Tibial nerve (tissue), 4 donors: ENCODE results near the gene RARA. TPM values are rescaled to one million over a fixed set of nuclear protein-coding genes. Genes with fewer than 3 reads are reported as not detected.

Experiments
- DNase-seq, 2 donors: peaks; one replicate each; pipeline ENCODE4 v3.0.0-alpha.2; 2019; ENCODE audit warnings: low spot score in 2 of 2
- H3K27ac ChIP-seq, 4 donors: fragments of 200-600 bp; sonication (generic) in 3 of 4; one replicate each; pipeline ENCODE4 v1.5.1; 2017 to 2019; ENCODE audit warnings: mild to moderate bottlenecking in 1 of 4
- H3K27me3 ChIP-seq, 2 donors: fragments of 200-600 bp; sonication (generic) in 1 of 2; one replicate each; pipeline versions ENCODE4 v1.5.1 to v1.6.0; 2017 to 2019
- H3K36me3 ChIP-seq, 3 donors: fragments of 200-600 bp; sonication (generic); one replicate each; pipeline ENCODE4 v1.5.1; 2018 to 2019
- H3K4me1 ChIP-seq, 4 donors: fragments of 200-600 bp; sonication (generic) in 3 of 4; one replicate each; pipeline ENCODE4 v1.5.1; 2017 to 2019
- H3K4me3 ChIP-seq, 4 donors: fragments of 200-600 bp; sonication (generic) in 3 of 4; one replicate each; pipeline ENCODE4 v1.5.1; 2017 to 2019; ENCODE audit warnings: mild to moderate bottlenecking in 1 of 4, moderate library complexity in 1 of 4
- H3K9me3 ChIP-seq, 4 donors: fragments of 200-600 bp; sonication (generic) in 3 of 4; one replicate each; pipeline ENCODE4 v1.5.1; 2017 to 2019
- EP300 ChIP-seq, 2 donors: sonication (generic); formaldehyde crosslinking; IDR thresholded peaks; one replicate each; pipeline ENCODE4 v1.6.1; 2017; ENCODE audit warnings: antibody characterized with exemption in 2 of 2, mild to moderate bottlenecking in 1 of 2
- POLR2A ChIP-seq, 2 donors: fragments of 450-650 bp; IDR thresholded peaks; one replicate each; pipeline ENCODE4 v1.6.1; 2017; ENCODE audit warnings: antibody characterized with exemption in 2 of 2, mild to moderate bottlenecking in 2 of 2, moderate library complexity in 2 of 2
- WGBS, 2 donors: methylation state at CpG; one replicate each; pipeline ENCODE4 v1.1.5; 2018; 5-methylcytosine and 5-hydroxymethylcytosine counted together
- total RNA-seq, 4 donors: library from RNA; depleted of rRNA; stranded (reverse); fragments of >200 nt; gene quantifications; one replicate each; pipeline ENCODE4 v1.1.0, GENCODE V29; 2016
- TF ChIP-seq, protein P1 (sequence below), 5 experiments: fragments of 200-600 bp in 3 of 5; fragments of 450-650 bp in 2 of 5; sonication (generic) in 3 of 5; IDR thresholded peaks; one replicate each; pipeline ENCODE4 v1.5.1; 2016 to 2019; ENCODE audit warnings: antibody characterized with exemption in 5 of 5, mild to moderate bottlenecking in 3 of 5, moderate library complexity in 2 of 5

The RARA gene
- total RNA-seq, 4 donors from 2014 or later = 28.9 to 58.2 (median 46.4) TPM

DNA sequence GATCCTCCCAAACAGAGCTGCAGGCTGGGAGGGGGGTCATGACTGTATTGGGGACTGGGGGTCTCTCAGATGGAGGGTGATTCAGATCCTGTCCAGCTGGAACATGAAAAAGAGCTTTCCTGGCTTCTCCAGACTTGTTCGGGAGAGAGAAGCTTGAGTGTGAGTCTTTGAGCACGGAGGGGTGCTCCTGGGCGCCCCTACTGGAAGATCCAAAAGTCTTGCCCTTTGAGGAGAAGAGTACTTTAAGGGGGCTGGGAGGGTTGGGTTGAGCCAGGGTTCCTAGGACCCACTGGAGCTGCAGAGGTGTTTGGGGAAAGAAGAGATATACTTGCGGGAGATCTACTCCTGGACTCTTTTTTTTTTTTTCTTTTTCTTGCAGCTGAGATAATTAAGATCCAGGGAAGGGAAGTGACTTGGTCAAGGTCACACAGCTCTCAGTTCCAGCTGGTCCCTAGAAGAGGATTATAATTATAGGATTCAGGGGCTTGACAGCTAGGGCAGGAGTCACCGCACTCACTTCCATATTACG lies 8.4 kb downstream of the RARA start:
- peak overlapping the region in 3 of 4 donors; percentile 86 to 99 (median 94) for H3K27ac ChIP-seq
- TF ChIP-seq, protein P1, sequence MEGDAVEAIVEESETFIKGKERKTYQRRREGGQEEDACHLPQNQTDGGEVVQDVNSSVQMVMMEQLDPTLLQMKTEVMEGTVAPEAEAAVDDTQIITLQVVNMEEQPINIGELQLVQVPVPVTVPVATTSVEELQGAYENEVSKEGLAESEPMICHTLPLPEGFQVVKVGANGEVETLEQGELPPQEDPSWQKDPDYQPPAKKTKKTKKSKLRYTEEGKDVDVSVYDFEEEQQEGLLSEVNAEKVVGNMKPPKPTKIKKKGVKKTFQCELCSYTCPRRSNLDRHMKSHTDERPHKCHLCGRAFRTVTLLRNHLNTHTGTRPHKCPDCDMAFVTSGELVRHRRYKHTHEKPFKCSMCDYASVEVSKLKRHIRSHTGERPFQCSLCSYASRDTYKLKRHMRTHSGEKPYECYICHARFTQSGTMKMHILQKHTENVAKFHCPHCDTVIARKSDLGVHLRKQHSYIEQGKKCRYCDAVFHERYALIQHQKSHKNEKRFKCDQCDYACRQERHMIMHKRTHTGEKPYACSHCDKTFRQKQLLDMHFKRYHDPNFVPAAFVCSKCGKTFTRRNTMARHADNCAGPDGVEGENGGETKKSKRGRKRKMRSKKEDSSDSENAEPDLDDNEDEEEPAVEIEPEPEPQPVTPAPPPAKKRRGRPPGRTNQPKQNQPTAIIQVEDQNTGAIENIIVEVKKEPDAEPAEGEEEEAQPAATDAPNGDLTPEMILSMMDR (IDR thresholded peaks at IDR 0.05) = peak; percentile 28 to 62 (median 38)
- TF ChIP-seq POLR2A (IDR thresholded peaks at IDR 0.05) = no peak
- H3K36me3 ChIP-seq = no peaks in the 10 kb centered on the region
- no peaks in the 10 kb centered on the region for H3K27me3 ChIP-seq
- WGBS, 2 donors = 3 to 6% methylated on average over 6 of the region's 6 CpGs
- DNase-seq = no peak
- peaks cover 0 to 94% (median 76%) of the 10 kb centered on the region in 4 donors for H3K4me1 ChIP-seq
- no peaks in the 10 kb centered on the region for H3K9me3 ChIP-seq
- peak overlapping the region; percentile 63 to 99 (median 73) for H3K4me3 ChIP-seq

DNA sequence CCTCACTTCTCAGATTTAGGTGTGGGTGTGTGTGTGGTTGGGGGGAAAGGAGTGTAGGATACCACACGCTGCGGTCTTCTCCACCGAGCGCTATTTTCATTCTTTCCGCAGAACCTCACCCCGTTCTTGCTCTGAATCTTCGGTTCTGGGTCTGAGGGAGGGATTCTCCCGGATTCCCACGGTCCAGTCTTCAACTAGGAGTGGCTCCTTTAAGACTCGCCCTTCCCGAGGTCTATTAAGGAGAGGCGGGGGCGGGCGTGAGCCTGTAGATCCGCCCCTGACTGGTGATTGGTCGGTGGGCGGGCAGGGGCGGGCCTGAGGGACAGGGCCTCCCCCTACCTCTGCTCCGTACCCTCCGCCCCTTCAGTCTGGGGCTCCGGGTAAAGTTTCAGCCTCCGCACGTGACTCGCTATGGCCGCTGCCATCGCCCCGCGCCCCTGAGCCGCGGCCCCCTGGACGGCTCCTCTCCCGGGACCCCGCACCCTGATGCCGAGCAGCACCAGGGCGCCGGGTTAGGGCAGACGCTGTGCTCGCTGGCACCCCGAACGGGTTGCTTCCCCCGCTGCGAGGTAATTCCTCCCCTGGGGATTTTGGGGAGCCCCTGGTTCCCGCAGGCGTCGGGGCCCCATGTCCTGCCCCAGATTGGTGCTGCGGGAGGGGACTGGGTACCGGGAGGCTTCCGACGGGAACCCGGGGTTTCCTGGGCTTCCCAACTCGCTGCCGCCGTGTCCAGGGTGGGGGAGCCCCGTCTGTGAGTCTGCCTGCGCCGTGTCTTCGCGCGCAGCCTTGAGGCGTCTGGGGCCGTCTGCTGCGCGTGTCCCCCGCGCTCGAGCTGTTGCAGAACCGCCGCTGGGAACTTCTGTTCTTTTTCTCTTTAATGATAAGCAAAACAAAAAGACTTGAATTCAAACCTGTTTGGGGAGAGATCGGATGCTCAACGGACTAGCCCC lies 9.2 kb downstream of the RARA start:
- Histone ChIP-seq H3K4me3 (peak overlapping the region; percentile 63 to 99 (median 73)), H3K27me3 (no peaks in the 10 kb centered on the region), H3K27ac (peak overlapping the region; percentile 77 to 99 (median 90)), H3K36me3 (no peaks in the 10 kb centered on the region), H3K4me1 (peaks cover 0 to 94% (median 76%) of the 10 kb centered on the region in 4 donors), H3K9me3 (no peaks in the 10 kb centered on the region)
- TF ChIP-seq POLR2A (IDR thresholded peaks at IDR 0.05) (peak; percentile 40 to 83), EP300 (IDR thresholded peaks at IDR 0.05) (peak; percentile 25 to 94)
- TF ChIP-seq, protein P1 (IDR thresholded peaks at IDR 0.05) = peak in 1 of 5 experiments; percentile 18
- WGBS, 2 donors = 0 to 1% methylated on average over 41 to 53 of the region's 70 CpGs
- peak; percentile 97 to 98 for DNase-seq

DNA sequence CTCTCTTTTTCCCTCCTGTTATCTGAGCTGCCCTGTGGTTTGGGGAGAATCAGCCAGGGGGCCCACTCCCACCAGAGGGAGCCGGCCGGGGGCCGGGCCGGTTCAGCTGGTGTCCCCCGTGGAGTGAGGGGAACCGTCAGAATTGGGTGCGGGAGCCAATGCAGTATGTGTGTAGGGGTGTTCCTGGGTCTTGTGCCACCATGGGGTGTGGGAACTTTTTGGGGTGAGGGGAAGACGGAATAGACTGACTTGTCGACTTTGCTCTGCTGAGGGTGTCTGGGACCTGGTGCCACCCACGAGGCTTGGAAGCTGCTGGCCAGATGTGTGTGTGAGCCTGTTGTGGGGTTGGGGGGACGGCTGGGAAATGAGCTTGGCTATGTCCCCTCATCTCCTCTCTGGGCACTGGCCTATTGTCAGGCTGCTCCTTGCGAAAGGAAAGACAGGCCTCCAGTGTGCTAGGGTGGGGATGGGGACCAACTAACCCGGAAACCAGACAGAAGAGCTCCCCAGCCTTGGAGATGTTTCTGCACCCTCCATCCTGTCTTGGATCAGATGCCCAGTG lies 9.9 kb downstream of the RARA start:
- Histone ChIP-seq H3K4me3 (peak overlapping the region; percentile 63 to 99 (median 73)), H3K9me3 (no peaks in the 10 kb centered on the region), H3K4me1 (peaks cover 0 to 94% (median 79%) of the 10 kb centered on the region in 4 donors), H3K36me3 (no peaks in the 10 kb centered on the region), H3K27me3 (no peaks in the 10 kb centered on the region), H3K27ac (peak overlapping the region; percentile 77 to 99 (median 90))
- no peak for DNase-seq
- WGBS, 2 donors = 3% methylated on average over 12 to 13 of the region's 13 CpGs
- no peak for TF ChIP-seq POLR2A (IDR thresholded peaks at IDR 0.05)
- no peak for TF ChIP-seq EP300 (IDR thresholded peaks at IDR 0.05)
- TF ChIP-seq, protein P1 (IDR thresholded peaks at IDR 0.05) = no peak

DNA sequence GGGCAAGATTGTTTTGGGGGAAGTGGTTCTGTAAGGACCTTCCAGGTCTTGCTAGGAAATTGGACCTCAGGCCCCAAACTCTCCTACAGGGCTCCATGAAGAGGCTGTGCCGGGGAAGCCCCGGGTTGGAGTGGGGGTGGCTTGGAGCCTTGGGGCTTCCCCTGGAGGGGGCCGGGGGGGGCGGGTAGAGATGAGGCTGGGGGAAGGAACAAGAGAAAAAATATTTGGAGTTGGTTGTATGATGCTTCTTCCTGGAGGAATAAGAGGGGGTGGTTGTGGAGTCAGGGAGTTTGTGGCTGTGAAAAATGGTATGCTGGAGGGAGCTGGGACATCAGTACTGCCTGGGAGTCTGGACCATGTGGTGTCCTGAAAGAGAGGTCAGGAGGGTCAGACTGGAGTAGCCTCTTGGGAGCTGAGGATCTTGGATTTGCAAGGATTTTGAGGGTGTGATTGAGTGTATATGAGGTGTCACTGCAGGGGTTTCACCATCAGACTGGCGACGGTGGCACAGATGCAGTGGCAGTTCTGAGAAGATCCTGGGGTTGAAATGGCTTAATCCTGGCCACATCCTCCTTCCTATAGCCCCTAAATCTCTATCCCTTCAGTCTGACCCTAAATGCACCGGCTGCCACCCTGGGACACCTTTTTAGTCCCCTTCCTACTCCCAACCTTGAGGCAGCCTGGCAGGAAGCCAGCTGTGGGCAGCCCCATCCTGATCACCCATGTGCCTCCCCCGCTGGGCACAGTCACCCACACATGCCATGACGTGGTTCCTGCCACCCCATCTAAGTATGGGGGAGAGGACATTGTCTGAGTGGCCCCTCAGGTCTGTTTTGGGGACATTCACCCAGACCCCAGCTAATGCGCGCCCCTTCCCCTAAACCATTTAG lies 10.9 kb downstream of the RARA start:
- no peaks in the 10 kb centered on the region for H3K36me3 ChIP-seq
- peak in 1 of 2 donors; percentile 28 for DNase-seq
- H3K4me1 ChIP-seq = peaks cover 0 to 94% (median 85%) of the 10 kb centered on the region in 4 donors
- TF ChIP-seq EP300 (IDR thresholded peaks at IDR 0.05) (no peak), POLR2A (IDR thresholded peaks at IDR 0.05) (no peak)
- TF ChIP-seq, protein P1 (IDR thresholded peaks at IDR 0.05) = no peak
- 39 to 40% methylated on average over 11 of the region's 11 CpGs for WGBS, 2 donors
- H3K27me3 ChIP-seq = no peaks in the 10 kb centered on the region
- H3K27ac ChIP-seq = peak overlapping the region; percentile 51 to 99 (median 90)
- peak overlapping the region in 3 of 4 donors; percentile 63 to 99 (median 65) for H3K4me3 ChIP-seq
- H3K9me3 ChIP-seq = no peaks in the 10 kb centered on the region
